Adipose tissue (tissue), 3 donors: ENCODE measurements around the gene TAF11L14. TPM values are rescaled to one million over a fixed set of nuclear protein-coding genes. Genes with fewer than 3 reads are reported as not detected.
"Not testable (repeated sequence)": the region's sequence is repeated elsewhere in the genome, so short reads cannot be mapped to it uniquely, and the experiment has no call there.

ENCODE experiments used
- H3K27ac ChIP-seq: one replicate; pipeline ENCODE4 v1.5.1; 2013; ENCODE audit warnings: low read depth, low read length
- WGBS, 3 donors: extraction: QIAGEN DNeasy Blood & Tissue Kit; methylation state at CpG; one replicate each; pipeline ENCODE4 v1.1.7; 2013; 5-methylcytosine and 5-hydroxymethylcytosine counted together
- polyA plus RNA-seq, 3 donors: library from polyadenylated mRNA; stranded (reverse); fragments of 200-250 nt; gene quantifications; one replicate each; pipeline ENCODE4 v1.2.3, GENCODE V29; 2013
- donor health status: healthy with polysubstance abuse.
- donor health status: Bipolar disorder and iron deficiency.
- donor health status: healthy.

The TAF11L14 gene
- polyA plus RNA-seq, result not detected

GRCh38 chr5:17634160-17634559 lies at the start of gene TAF11L14:
TAF11L14 (plus strand) TSS chr5:17634460.
- WGBS, 3 donors, result 80 to 92% (median 89%) methylated on average over 5 of the region's 5 CpGs
- H3K27ac ChIP-seq, result no peak within 1 kb of the TSS

- H3K27ac ChIP-seq, result not testable (repeated sequence)
- WGBS, 3 donors, result no CpG with 5 or more reads among the region's 16 CpGs
Observed at GRCh38 chr5:17585658-17586057, 48.6 kb upstream of the TAF11L14 start, which contains the start of gene TAF11L7. TAF11L7 (minus strand) TSS chr5:17585758.

- no CpG with 5 or more reads among the region's 16 CpGs for WGBS, 3 donors
- not testable (repeated sequence) for H3K27ac ChIP-seq
Observed at GRCh38 chr5:17590860-17591259, 43.4 kb upstream of the TAF11L14 start, which contains the start of gene TAF11L8. TAF11L8 (minus strand) TSS chr5:17590960.

GRCh38 chr5:17594255-17594654 lies 40.0 kb upstream of the TAF11L14 start, which contains the start of gene TAF11L9:
TAF11L9 (minus strand) TSS chr5:17594394.
- WGBS, 3 donors, result 89 to 98% (median 91%) methylated on average over 6 to 10 of the region's 15 CpGs
- not testable (repeated sequence) for H3K27ac ChIP-seq

- WGBS, 3 donors, result no CpG with 5 or more reads among the region's 15 CpGs
- H3K27ac ChIP-seq, result not testable (repeated sequence)
Observed at GRCh38 chr5:17597728-17598127, 36.5 kb upstream of the TAF11L14 start, which contains the start of gene TAF11L10. TAF11L10 (minus strand) TSS chr5:17597828.

- H3K27ac ChIP-seq, result not testable (repeated sequence)
- 61 to 69% (median 68%) methylated on average over 6 of the region's 6 CpGs for WGBS, 3 donors
Observed at GRCh38 chr5:17603880-17604279, 30.4 kb upstream of the TAF11L14 start, which contains the start of gene TAF11L11. TAF11L11 (plus strand) TSS chr5:17604183.

- no peak overlapping the region for H3K27ac ChIP-seq
- WGBS, 3 donors, result 90 to 95% (median 95%) methylated on average over 14 of the region's 14 CpGs
Observed at GRCh38 chr5:17604951-17605350, 29.3 kb upstream of the TAF11L14 start.

GRCh38 chr5:17607461-17607860 lies 26.8 kb upstream of the TAF11L14 start:
- WGBS, 3 donors, result 78 to 89% (median 78%) methylated on average over 4 of the region's 4 CpGs

GRCh38 chr5:17610092-17610491 lies 24.2 kb upstream of the TAF11L14 start, which contains the start of gene TAF11L12:
TAF11L12 (plus strand) TSS chr5:17610392.
- 67 to 73% (median 68%) methylated on average over 2 of the region's 2 CpGs for WGBS, 3 donors
- H3K27ac ChIP-seq, result not testable (repeated sequence)

More at GRCh38 chr5:17607461-17607860, 26.8 kb upstream of the TAF11L14 start:
- H3K27ac ChIP-seq, result not testable (repeated sequence)

GRCh38 chr5:17614872-17615605 lies 19.2 kb upstream of the TAF11L14 start:
- no peak overlapping the region for H3K27ac ChIP-seq
- WGBS, 3 donors, result 87 to 94% (median 88%) methylated on average over 17 of the region's 17 CpGs

GRCh38 chr5:17619354-17619753 lies 14.9 kb upstream of the TAF11L14 start:
- WGBS, 3 donors, result 78 to 91% (median 80%) methylated on average over 3 of the region's 3 CpGs
- no peak overlapping the region for H3K27ac ChIP-seq

- WGBS, 3 donors, result 82 to 88% (median 85%) methylated on average over 17 of the region's 17 CpGs
- no peak overlapping the region for H3K27ac ChIP-seq
Observed at GRCh38 chr5:17620627-17621026, 13.6 kb upstream of the TAF11L14 start.

GRCh38 chr5:17625686-17626085 lies 8.6 kb upstream of the TAF11L14 start:
- no peak overlapping the region for H3K27ac ChIP-seq
- 80 to 92% (median 87%) methylated on average over 11 of the region's 11 CpGs for WGBS, 3 donors

- WGBS, 3 donors, result 65 to 96% (median 83%) methylated on average over 5 to 8 of the region's 12 CpGs
- not testable (repeated sequence) for H3K27ac ChIP-seq
Observed at GRCh38 chr5:17631788-17632187, 2.5 kb upstream of the TAF11L14 start, which contains the start of gene TAF11L13. TAF11L13 (plus strand) TSS chr5:17632088.

GRCh38 chr5:17649232-17649631 lies 15.0 kb downstream of the TAF11L14 start:
- WGBS, 3 donors, result 84 to 96% (median 94%) methylated on average over 10 of the region's 10 CpGs
- H3K27ac ChIP-seq, result not testable (repeated sequence)

- WGBS, 3 donors, result 91 to 98% (median 97%) methylated on average over 21 to 32 of the region's 32 CpGs
- not testable (repeated sequence) for H3K27ac ChIP-seq
Observed at GRCh38 chr5:17655201-17655759, 21.0 kb downstream of the TAF11L14 start.

- no peak overlapping the region for H3K27ac ChIP-seq
- 61 to 67% (median 63%) methylated on average over 6 of the region's 6 CpGs for WGBS, 3 donors
Observed at GRCh38 chr5:17655921-17656320, 21.7 kb downstream of the TAF11L14 start.

- no peak overlapping the region for H3K27ac ChIP-seq
- 54 to 93% (median 91%) methylated on average over 8 of the region's 8 CpGs for WGBS, 3 donors
Observed at GRCh38 chr5:17663182-17663581, 28.9 kb downstream of the TAF11L14 start.

- 88 to 97% (median 88%) methylated on average over 2 of the region's 2 CpGs for WGBS, 3 donors
- no peak overlapping the region for H3K27ac ChIP-seq
Observed at GRCh38 chr5:17665836-17666235, 31.6 kb downstream of the TAF11L14 start.
